NCI-H82 treated with DMSO at 0.1 percent for 48 hours (cell line): ENCODE results near the gene TP53BP2.
"Not testable (repeated sequence)": the region's sequence is repeated elsewhere in the genome, so short reads cannot be mapped to it uniquely, and the experiment has no call there.

ENCODE experiments used
- DNase-seq: peaks from one replicate; lab custom pipeline; 2025; ENCODE audit not compliant: unreplicated experiment; lab: John Stamatoyannopoulos, UW

The TP53BP2 gene

GRCh38 chr1:223745731-223746130, 100.0 kb downstream of the TP53BP2 start:
- DNase-seq, result no peak

DNA sequence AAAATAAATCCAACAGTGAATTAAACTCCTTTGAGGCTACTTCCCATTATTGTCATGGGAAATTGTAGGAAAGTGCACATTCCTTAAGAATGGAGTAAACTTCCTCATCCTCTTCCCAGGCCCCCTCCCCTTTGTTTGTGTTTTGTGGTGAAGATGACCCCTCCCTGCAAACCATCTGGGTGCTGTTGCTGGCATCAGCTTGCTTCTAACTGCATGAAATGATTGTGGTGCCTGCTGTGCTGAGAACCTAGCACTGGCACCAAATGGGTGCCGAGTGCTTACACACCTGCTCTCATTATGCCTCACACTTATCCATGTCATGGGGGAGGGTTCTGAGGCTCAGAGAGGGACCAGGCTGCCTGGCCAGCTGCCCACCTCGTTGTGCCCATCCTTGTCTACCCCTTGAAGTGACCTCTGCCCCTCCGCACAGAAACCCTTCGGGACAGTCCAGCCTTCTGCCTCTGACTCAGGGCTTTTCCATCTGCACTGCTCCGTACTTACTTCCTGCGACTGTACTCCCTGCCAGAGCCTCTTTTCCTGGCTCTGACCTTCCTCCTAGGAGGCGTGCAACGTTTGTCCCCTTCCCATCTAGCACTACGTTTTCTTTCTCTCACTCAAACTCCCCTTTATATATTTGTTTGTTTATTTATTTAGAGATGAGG, 102.8 kb downstream of the TP53BP2 start:
- no peak for DNase-seq

DNA sequence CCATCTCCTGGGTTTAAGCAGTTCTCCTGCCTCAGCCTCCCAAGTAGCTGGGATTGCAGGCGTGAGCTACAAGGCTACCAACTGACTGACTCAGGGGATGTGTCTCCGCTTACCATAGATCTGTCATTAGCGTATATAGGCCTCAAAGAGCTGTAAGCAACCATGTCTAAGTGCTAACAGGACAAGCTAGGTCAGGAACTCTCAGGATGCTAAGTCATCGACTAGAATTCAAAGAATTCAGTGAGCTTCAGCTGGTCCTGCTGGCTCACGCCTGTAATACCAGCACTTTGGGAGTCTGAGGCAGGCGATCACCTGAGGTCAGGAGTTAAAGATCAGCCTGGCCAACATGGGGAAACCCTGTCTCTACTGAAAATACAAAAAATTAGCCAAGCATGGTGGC, 103.9 kb downstream of the TP53BP2 start:
- no peak for DNase-seq

GRCh38 chr1:223740038-223740736, 105.6 kb downstream of the TP53BP2 start:
- DNase-seq, result not testable (repeated sequence)

GRCh38 chr1:223739366-223740037, 106.2 kb downstream of the TP53BP2 start:
- DNase-seq, result no peak

- no peak for DNase-seq
These were observed 107.0 kb downstream of the TP53BP2 start for GRCh38 chr1:223738465-223739365.

- no peak for DNase-seq
These were observed 108.4 kb downstream of the TP53BP2 start for GRCh38 chr1:223737342-223737741.

GRCh38 chr1:223736638-223737037, 109.1 kb downstream of the TP53BP2 start:
- DNase-seq, result not testable (repeated sequence)

GRCh38 chr1:223733898-223734852, 111.6 kb downstream of the TP53BP2 start:
- no peak for DNase-seq

DNA sequence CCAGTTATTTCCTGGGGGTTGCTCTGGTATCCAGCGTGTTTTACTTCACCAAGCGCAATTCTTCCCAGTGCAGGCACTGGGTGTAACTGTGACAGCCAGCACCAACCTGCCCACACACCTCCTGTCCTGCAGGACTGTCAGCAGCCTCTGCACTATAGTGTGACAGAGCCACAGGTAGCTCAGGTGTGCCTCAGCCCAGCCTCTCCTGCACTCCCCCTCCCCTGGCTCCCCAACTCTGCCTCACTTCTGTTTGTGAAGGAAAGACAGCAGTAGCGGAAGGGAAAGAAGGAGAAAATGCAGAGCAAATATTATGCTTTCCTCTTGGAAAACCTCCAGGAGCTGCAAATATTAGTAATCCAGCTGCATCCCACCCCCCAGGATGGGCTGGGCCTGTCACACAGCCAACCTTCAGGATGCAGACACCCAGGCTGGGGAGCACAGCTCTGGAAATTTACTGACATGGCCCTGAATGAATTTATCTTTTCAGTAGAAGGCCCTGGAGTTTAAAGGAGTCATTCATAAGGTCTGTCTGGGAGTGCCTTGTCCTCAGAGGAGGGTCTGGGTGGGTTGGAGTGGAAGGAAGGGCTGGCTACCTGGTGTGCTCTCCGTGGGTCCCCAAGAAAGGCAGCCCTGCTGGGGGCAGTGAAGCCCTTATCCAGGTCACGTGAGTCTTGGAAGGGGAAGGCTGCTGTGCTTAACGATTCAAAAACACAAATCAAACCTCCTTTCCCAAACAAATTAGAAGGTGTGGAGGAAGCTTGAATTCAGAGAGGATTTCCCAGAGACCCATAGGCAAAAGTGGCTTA, 112.6 kb downstream of the TP53BP2 start:
- no peak for DNase-seq

DNA sequence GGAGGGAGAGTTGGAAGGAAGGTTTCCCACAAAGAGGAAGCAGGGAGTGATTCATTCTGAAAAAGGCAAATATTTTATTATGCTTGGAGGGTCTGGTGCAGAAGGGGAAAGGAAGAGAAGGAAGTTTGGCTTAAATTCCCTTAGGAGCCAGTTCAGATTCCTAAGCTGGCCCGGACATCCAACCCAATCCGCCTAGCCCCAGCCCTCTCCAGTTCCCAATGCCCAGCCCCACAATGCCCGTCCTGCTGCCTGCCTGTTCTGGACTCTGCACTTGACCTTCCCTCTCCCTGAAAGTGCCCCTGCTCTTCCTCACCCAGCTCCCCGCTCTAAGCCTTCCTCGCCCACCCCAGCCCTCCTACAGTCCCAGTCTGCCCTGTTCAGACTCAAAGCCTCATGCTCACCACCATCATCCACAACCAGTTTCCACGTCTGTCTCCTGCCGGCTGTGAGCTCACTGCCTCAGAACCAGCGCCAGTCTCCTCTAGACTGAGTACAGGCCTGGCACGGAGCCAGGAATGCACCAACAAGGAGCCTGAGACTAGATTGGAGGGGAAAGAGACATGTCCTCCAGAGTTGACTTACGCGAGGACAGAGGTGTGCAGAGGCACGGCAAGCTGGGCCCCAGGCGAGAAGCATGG, 114.5 kb downstream of the TP53BP2 start:
- no peak for DNase-seq

- no peak for DNase-seq
These were observed 115.1 kb downstream of the TP53BP2 start for GRCh38 chr1:223730479-223731132.

DNA sequence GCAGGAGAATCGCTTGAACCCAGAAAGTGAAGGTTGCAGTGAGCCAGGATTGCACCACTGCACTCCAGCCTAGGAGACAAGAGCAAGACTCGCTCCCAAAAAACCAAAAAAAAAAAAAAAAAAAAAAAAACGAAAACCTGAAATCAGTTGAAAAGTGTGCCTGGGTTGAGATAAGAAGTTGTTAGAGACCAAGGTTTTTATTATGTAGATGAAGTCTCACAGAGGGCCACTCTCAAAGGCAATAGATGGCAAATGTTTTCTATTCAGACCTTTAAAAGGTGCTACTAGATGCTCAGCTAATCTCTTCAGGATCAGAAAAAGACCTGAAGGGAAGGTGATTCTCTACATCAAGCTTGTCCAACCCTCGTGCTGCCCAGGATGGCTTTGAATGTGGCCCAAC, 115.8 kb downstream of the TP53BP2 start:
- no peak for DNase-seq
